Heart right ventricle (tissue), 16 donors: ENCODE data around the gene MAU2. TPM values are rescaled to one million over a fixed set of nuclear protein-coding genes. Genes with fewer than 3 reads are reported as not detected.
A peak's percentile ranks its signal among the peaks of the same experiment; 100 is the strongest.
"Not testable (repeated sequence)": the region's sequence is repeated elsewhere in the genome, so short reads cannot be mapped to it uniquely, and the experiment has no call there.

Experiments used
- ATAC-seq, 8 donors: fragments of 200-7000 bp; cut with Tn5 transposase; one replicate each; pipeline ENCODE4 v1.9.1; 2020; ENCODE audit warnings: mild to moderate bottlenecking in 8 of 8, moderate library complexity in 8 of 8, moderate number of reproducible peaks in 1 of 8
- DNase-seq, 2 donors: peaks; one replicate each; pipeline ENCODE4 v3.0.0-alpha.2; 2020
- H3K27ac ChIP-seq, 10 donors: fragments of 200-600 bp; sonication (generic) in 2 of 10; one replicate each; pipeline versions ENCODE4 v1.5.0 to v1.8.0; 2020 to 2022; ENCODE audit warnings: mild to moderate bottlenecking in 3 of 10
- H3K27me3 ChIP-seq, 7 donors: fragments of 200-600 bp; one replicate each; pipeline ENCODE4 v1.8.0; 2021 to 2022; ENCODE audit warnings: mild to moderate bottlenecking in 2 of 7
- H3K36me3 ChIP-seq, 9 donors: fragments of 200-600 bp; sonication (generic) in 1 of 9; one replicate each; pipeline versions ENCODE4 v1.5.0 to v1.8.0; 2020 to 2022; ENCODE audit warnings: mild to moderate bottlenecking in 2 of 9
- H3K4me1 ChIP-seq, 9 donors: fragments of 200-600 bp; sonication (generic) in 1 of 9; one replicate each; pipeline versions ENCODE4 v1.5.0 to v1.8.0; 2020 to 2022; ENCODE audit warnings: mild to moderate bottlenecking in 4 of 9
- H3K4me3 ChIP-seq, 10 donors: fragments of 200-600 bp; sonication (generic) in 2 of 10; one replicate each; pipeline versions ENCODE4 v1.5.0 to v1.8.0; 2020 to 2022; ENCODE audit warnings: mild to moderate bottlenecking in 7 of 10, moderate library complexity in 2 of 10
- H3K9me3 ChIP-seq, 11 donors: fragments of 200-600 bp in 10 of 11; sonication (generic) in 2 of 11; one replicate each; pipeline versions ENCODE4 v1.5.0 to v1.8.0; 2013 to 2022; ENCODE audit warnings: mild to moderate bottlenecking in 2 of 11, control low read depth in 1 of 11, moderate library complexity in 1 of 11
- CTCF ChIP-seq, 9 donors: fragments of 200-600 bp; sonication (generic) in 2 of 9; IDR thresholded peaks; one replicate each; pipeline versions ENCODE4 v1.5.0 to v1.8.0; 2021 to 2022; ENCODE audit warnings: antibody characterized with exemption in 9 of 9, mild to moderate bottlenecking in 5 of 9, moderate library complexity in 1 of 9
- WGBS, 2 donors: extraction: QIAGEN DNeasy Blood & Tissue Kit; methylation state at CpG; one replicate each; pipeline ENCODE4 v1.1.7; 2013; ENCODE audit warnings: inconsistent platforms in 1 of 2; 5-methylcytosine and 5-hydroxymethylcytosine counted together
- intact Hi-C, 10 donors: fragments of 100-400 bp; cut with DNase I; formaldehyde crosslinking; loops; one replicate each; pipeline versions ENCODE4 v1.11.1 to v1.14.2; 2022
- polyA plus RNA-seq, 2 donors: library from polyadenylated mRNA; stranded (reverse); fragments of 200-250 nt; gene quantifications; one replicate each; pipeline ENCODE4 v1.2.3, GENCODE V29; 2013
- total RNA-seq, 10 donors: library from RNA; stranded (reverse); fragmentation: NEBNext Ultra II Directional in 3 of 10; extraction: Animal tissue kit (Norgen Biotek cat#: 25700) in 3 of 10; gene quantifications; one replicate each; pipeline versions ENCODE4 v1.2.1 to v1.2.4, GENCODE V29; 2021 to 2023
- donor health status: Arrhythmogenic right ventricular cardiomyopathy.
- donor health status: ischemic (EF 13 %, LVEDD 7.1; RV severe dilation, severe dysfunction).
- donor health status: healthy with polysubstance abuse.
- donor health status: DM: no; HTN: yes; CAD: no.
- donor health status: DM: no; HTN: no; CAD: no.
- donor health status: ischemic (EF 25% LVEDD 6.9; RV normal size, moderate dysfunction).
- donor health status: ischemic (EF 25% LVEDD 5.7; RV mildly dilated, moderate dysfunction).
- donor health status: healthy.
- donor health status: DM: yes; HTN: yes; CAD: no.
- donor health status: Ischemic cardiomyopathy.
- donor health status: ischemic (EF 35%, LVEDD 5.7; RV mildly dilated, moderate dysfunction).
- donor health status: nonischemic (EF 11% LVEDD 7.7; RV severe dilation, severe dysfunction).
- donor health status: DM: yes; HTN: yes; CAD: no.
- donor health status: PGD.
- donor health status: ischemic (EF 29% LVEDD 5.4; RV normal size, mild dysfunction).
- donor health status: nonischemic (EF 23%, LVEDD 6.1; RV moderate dilation, normal function).

Gene MAU2
- total and polyA plus RNA-seq, 12 donors: 11.2 to 48.6 (median 36.7) TPM

- H3K4me1 ChIP-seq: peaks cover 5 to 43% (median 17%) of the 10 kb centered on the region in 9 donors
- DNase-seq: peak; percentile 64 to 80
- no peak for TF ChIP-seq CTCF (IDR thresholded peaks at IDR 0.05)
- 50 to 62% methylated on average over 8 of the region's 8 CpGs for WGBS, 2 donors
- no peaks in the 10 kb centered on the region for H3K9me3 ChIP-seq
- ATAC-seq: peak; percentile 77 to 96 (median 94)
- H3K27ac ChIP-seq: peak overlapping the region in 9 of 10 donors; percentile 61 to 90 (median 74)
- no peaks in the 10 kb centered on the region for H3K27me3 ChIP-seq
- no peaks in the 10 kb centered on the region for H3K36me3 ChIP-seq
- intact Hi-C loops: no loop called here
- H3K4me3 ChIP-seq: peak overlapping the region in 2 of 10 donors; percentile 11 to 25
These were observed 52.2 kb downstream of the MAU2 start for GRCh38 chr19:19372656-19373416.

- 83 to 85% methylated on average over 2 of the region's 2 CpGs for WGBS, 2 donors
- DNase-seq (no peak), ATAC-seq (no peak)
- Histone ChIP-seq H3K4me3 (no peak overlapping the region), H3K9me3 (no peaks in the 10 kb centered on the region), H3K36me3 (no peaks in the 10 kb centered on the region), H3K27ac (no peak overlapping the region), H3K27me3 (no peaks in the 10 kb centered on the region), H3K4me1 (peaks cover 6 to 54% (median 17%) of the 10 kb centered on the region in 9 donors)
- TF ChIP-seq CTCF (IDR thresholded peaks at IDR 0.05): no peak
- intact Hi-C loops: no loop called here
These were observed 58.9 kb downstream of the MAU2 start for GRCh38 chr19:19379527-19379926.

- H3K27ac ChIP-seq, H3K36me3 ChIP-seq, intact Hi-C loops, H3K4me3 ChIP-seq, H3K27me3 ChIP-seq, DNase-seq, ATAC-seq, H3K9me3 ChIP-seq: not testable (repeated sequence)
- peaks cover 6 to 53% (median 22%) of the 10 kb centered on the region in 9 donors for H3K4me1 ChIP-seq
- 92% methylated on average over 12 of the region's 12 CpGs for WGBS, 2 donors
These were observed 59.7 kb downstream of the MAU2 start for GRCh38 chr19:19380316-19380715.

- intact Hi-C loops: no loop called here
- DNase-seq: no peak
- Histone ChIP-seq H3K9me3 (no peaks in the 10 kb centered on the region), H3K27me3 (no peaks in the 10 kb centered on the region), H3K36me3 (no peaks in the 10 kb centered on the region), H3K4me3 (no peak overlapping the region), H3K4me1 (peaks cover 6 to 45% (median 24%) of the 10 kb centered on the region in 9 donors), H3K27ac (no peak overlapping the region)
- WGBS, 2 donors: 84 to 86% methylated on average over 11 of the region's 11 CpGs
- no peak for TF ChIP-seq CTCF (IDR thresholded peaks at IDR 0.05)
- ATAC-seq: no peak
These were observed 60.6 kb downstream of the MAU2 start for GRCh38 chr19:19381007-19381926.
